Neutrophil (primary cell): Measurements from ENCODE around the gene PDGFRB.

Experiments
- H3K27ac ChIP-seq: fragments of 200-600 bp; sonication (generic); 2 replicates; pipeline ENCODE4 v1.5.1; 2016; ENCODE audit warnings: mild to moderate bottlenecking, moderate library complexity
- H3K27me3 ChIP-seq: fragments of 200-600 bp; sonication (generic); 2 replicates; pipeline ENCODE4 v1.6.0; 2016; ENCODE audit warnings: mild to moderate bottlenecking
- H3K36me3 ChIP-seq: fragments of 200-600 bp; sonication (generic); 2 replicates; pipeline ENCODE4 v1.5.1; 2017
- H3K4me1 ChIP-seq, 2 experiments: fragments of 200-600 bp in 1 of 2; sonication (generic) in 1 of 2; 1 replicate in 1 of 2; 2 replicates in 1 of 2; pipeline versions ENCODE4 v1.5.1 to v1.6.1; 2013 to 2016; ENCODE audit warnings: low read depth in 1 of 2, low read length in 1 of 2, mild to moderate bottlenecking in 1 of 2, moderate library complexity in 1 of 2; ENCODE audit not compliant: control insufficient read depth in 1 of 2, insufficient read depth in 1 of 2
- H3K4me3 ChIP-seq, 2 experiments: fragments of 200-600 bp in 1 of 2; sonication (generic) in 1 of 2; 1 replicate in 1 of 2; 2 replicates in 1 of 2; pipeline ENCODE4 v1.5.1; 2013 to 2016; ENCODE audit warnings: low read depth in 1 of 2, low read length in 1 of 2, mild to moderate bottlenecking in 1 of 2, moderate library complexity in 1 of 2
- H3K9me3 ChIP-seq: fragments of 200-600 bp; sonication (generic); 2 replicates; pipeline ENCODE4 v1.5.1; 2016
- CTCF ChIP-seq: fragments of 200-600 bp; sonication (generic); IDR thresholded peaks from 2 replicates; pipeline ENCODE4 v1.5.1; 2016; ENCODE audit warnings: antibody characterized with exemption

PDGFRB gene

GRCh38 chr5:150153957-150154617, 1.6 kb downstream of the PDGFRB start:
- no peak overlapping the region for H3K27ac ChIP-seq
- no peaks in the 10 kb centered on the region for H3K9me3 ChIP-seq
- peaks cover 45% of the 10 kb centered on the region for H3K27me3 ChIP-seq
- no peak overlapping the region for H3K4me3 ChIP-seq
- no peak for TF ChIP-seq CTCF
- no peaks in the 10 kb centered on the region for H3K36me3 ChIP-seq
- peaks cover 0 to 3% of the 10 kb centered on the region in 2 experiments for H3K4me1 ChIP-seq

GRCh38 chr5:150153483-150153882, 2.2 kb downstream of the PDGFRB start:
- Histone ChIP-seq H3K27me3 (peaks cover 45% of the 10 kb centered on the region), H3K9me3 (no peaks in the 10 kb centered on the region), H3K36me3 (no peaks in the 10 kb centered on the region), H3K27ac (no peak overlapping the region), H3K4me1 (peaks cover 0 to 3% of the 10 kb centered on the region in 2 experiments), H3K4me3 (no peak overlapping the region)
- TF ChIP-seq CTCF: no peak

- no peak overlapping the region for H3K27ac ChIP-seq
Measured at GRCh38 chr5:150152636-150153462, 2.8 kb downstream of the PDGFRB start.

GRCh38 chr5:150149618-150150017, 6.0 kb downstream of the PDGFRB start:
- H3K4me1 ChIP-seq: no peaks in the 10 kb centered on the region
- H3K27me3 ChIP-seq: peaks cover 9% of the 10 kb centered on the region
- no peak overlapping the region for H3K27ac ChIP-seq
- no peaks in the 10 kb centered on the region for H3K9me3 ChIP-seq
- H3K36me3 ChIP-seq: no peaks in the 10 kb centered on the region
- H3K4me3 ChIP-seq: no peak overlapping the region
- TF ChIP-seq CTCF: no peak

More at GRCh38 chr5:150152636-150153462, 2.8 kb downstream of the PDGFRB start:
- Histone ChIP-seq H3K36me3 (no peaks in the 10 kb centered on the region), H3K9me3 (no peaks in the 10 kb centered on the region), H3K4me1 (peaks cover 0 to 3% of the 10 kb centered on the region in 2 experiments), H3K4me3 (no peak overlapping the region), H3K27me3 (peaks cover 41% of the 10 kb centered on the region)
- TF ChIP-seq CTCF: no peak

DNA sequence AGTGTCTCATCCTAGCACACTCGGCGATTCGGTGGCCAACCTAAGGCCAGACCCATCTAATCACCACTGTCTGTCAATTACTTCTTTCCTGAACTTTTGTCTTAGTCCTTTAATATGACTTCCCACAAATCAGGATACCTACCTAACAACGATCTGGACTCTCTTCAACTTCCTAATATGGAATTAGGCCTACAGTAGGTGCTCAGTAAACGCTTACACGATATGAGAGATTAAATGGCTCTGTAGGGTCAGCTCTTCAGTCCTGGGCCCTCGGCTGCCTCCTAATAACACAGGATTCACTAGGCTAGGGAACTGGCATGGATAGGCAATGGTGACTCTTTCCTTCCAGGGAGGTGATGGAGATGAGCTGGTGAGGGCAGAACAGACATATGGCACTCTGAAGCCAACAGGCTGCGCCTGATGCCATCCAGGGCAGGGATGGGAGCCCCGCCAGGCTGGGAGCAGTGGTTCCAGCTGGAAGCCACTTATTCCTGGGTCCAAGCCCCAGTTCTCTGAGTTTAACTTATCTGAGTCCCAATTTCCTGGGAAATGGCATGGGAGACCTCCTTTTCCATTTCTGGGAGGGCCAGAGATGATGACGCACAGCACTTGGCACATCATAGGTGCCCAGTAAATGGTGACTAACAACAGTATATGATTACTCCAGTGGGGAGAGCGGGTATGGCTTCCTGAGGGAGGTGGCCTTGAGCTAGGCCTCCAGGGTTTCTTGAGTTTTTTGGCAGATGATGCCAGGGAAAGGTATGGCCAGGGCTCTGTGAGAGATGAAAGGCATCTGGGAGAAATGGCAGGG, 7.3 kb downstream of the PDGFRB start:
- Histone ChIP-seq H3K36me3 (no peaks in the 10 kb centered on the region), H3K9me3 (no peaks in the 10 kb centered on the region), H3K4me1 (peaks cover under 1% of the 10 kb centered on the region in 2 experiments), H3K4me3 (no peak overlapping the region), H3K27ac (no peak overlapping the region), H3K27me3 (no peaks in the 10 kb centered on the region)
- no peak for TF ChIP-seq CTCF
